Upper lobe of left lung (tissue), 6 donors: ENCODE data around the gene SH3YL1. TPM values are rescaled to one million over a fixed set of nuclear protein-coding genes. Genes with fewer than 3 reads are reported as not detected.

ENCODE experiments used
- ATAC-seq, 2 donors: fragments of 200-7000 bp; cut with Tn5 transposase; one replicate each; pipeline ENCODE4 v1.9.1; 2022; ENCODE audit warnings: mild to moderate bottlenecking in 2 of 2, moderate library complexity in 2 of 2; ENCODE audit not compliant: low FRiP score in 2 of 2
- DNase-seq, 2 donors: peaks; one replicate each; pipeline ENCODE4 v3.0.0-alpha.2; 2019 to 2020
- H3K27ac ChIP-seq, 4 donors: fragments of 200-600 bp; sonication (generic); one replicate each; pipeline ENCODE4 v1.5.1; 2016 to 2019
- H3K27me3 ChIP-seq, 4 donors: fragments of 200-600 bp; sonication (generic); one replicate each; pipeline ENCODE4 v1.5.1; 2017 to 2019
- H3K36me3 ChIP-seq, 4 donors: fragments of 200-600 bp; sonication (generic); one replicate each; pipeline ENCODE4 v1.5.1; 2016 to 2019
- H3K4me1 ChIP-seq, 4 donors: fragments of 200-600 bp; sonication (generic); one replicate each; pipeline ENCODE4 v1.5.1; 2018 to 2019
- H3K4me3 ChIP-seq, 4 donors: fragments of 200-600 bp; sonication (generic); one replicate each; pipeline ENCODE4 v1.5.1; 2017 to 2019; ENCODE audit warnings: mild to moderate bottlenecking in 2 of 4, moderate library complexity in 1 of 4
- H3K9me3 ChIP-seq, 4 donors: fragments of 200-600 bp; sonication (generic); one replicate each; pipeline ENCODE4 v1.5.1; 2018 to 2019
- CTCF ChIP-seq, 6 experiments: fragments of 450-650 bp in 4 of 6; fragments of 200-600 bp in 2 of 6; sonication (generic) in 2 of 6; IDR thresholded peaks; one replicate each; pipeline ENCODE4 v1.5.1; 2016 to 2019; ENCODE audit warnings: antibody characterized with exemption in 6 of 6
- EP300 ChIP-seq, 4 donors: sonication (generic); formaldehyde crosslinking; IDR thresholded peaks; one replicate each; pipeline ENCODE4 v1.5.1; 2017; ENCODE audit warnings: antibody characterized with exemption in 4 of 4, control low read depth in 2 of 4
- POLR2A ChIP-seq, 4 donors: fragments of 450-650 bp; IDR thresholded peaks; one replicate each; pipeline ENCODE4 v1.5.1; 2016 to 2017; ENCODE audit warnings: antibody characterized with exemption in 4 of 4, mild to moderate bottlenecking in 2 of 4
- POLR2AphosphoS5 ChIP-seq, 2 donors: sonication (generic); formaldehyde crosslinking; IDR thresholded peaks; one replicate each; pipeline ENCODE4 v1.5.1; 2017; ENCODE audit warnings: antibody characterized with exemption in 2 of 2
- WGBS, 2 donors: methylation state at CpG; one replicate each; pipeline ENCODE4 v1.1.5; 2017 to 2018; 5-methylcytosine and 5-hydroxymethylcytosine counted together
- total RNA-seq, 6 donors: library from RNA; depleted of rRNA in 4 of 6; stranded (reverse); fragments of >200 nt in 4 of 6; gene quantifications; one replicate each; pipeline versions ENCODE4 v1.1.0 to v1.2.1, GENCODE V29; 2016 to 2021
- donor health status: DM: no; HTN: no; CAD: no; lungs with moderate emphysema.
- donor health status: DM: no; HTN: yes; CAD: no; lungs with severe emphysema.

Gene SH3YL1
- total RNA-seq, result 100 to 1,000 TPM in 3 of 6 donors, 10 to 100 TPM in 3; 30.5 to 140 (median 89.2) TPM

DNA sequence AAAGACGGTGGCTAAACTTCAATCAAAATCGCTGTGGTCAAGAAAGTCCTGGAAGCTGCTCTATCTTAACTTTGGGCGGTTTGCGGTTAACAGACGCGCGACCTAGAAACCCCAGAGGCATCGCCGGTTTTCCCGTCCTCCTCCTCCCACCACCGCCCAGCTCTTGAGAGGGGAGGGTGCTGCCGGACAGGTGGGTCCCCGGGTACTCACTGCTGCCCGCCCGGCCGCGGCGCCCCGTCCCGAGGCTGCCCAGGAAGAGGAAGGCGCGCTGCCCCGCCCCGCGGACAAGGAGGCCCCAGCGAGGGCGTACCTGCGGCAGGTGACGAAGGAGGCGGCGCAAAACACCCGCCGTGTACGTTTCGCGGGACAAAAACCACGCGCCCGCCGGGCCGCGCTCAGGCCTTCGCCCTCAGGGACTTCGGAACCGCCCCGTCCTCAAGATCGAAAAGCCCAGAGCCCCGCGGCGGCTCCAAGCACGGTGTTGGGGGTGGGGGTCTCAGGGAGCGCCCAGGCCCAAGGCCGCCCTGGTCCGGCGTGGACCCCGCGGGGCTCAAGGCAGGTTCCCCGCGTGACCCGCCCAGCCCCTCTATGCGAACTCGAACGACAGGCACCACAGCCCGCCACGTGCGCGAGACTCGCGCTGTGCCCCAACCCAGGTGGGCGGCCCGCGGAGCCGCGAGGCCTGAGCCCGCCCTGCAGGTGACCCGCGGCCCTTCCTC, at the start of gene SH3YL1:
TSS of gene SH3YL1 (minus strand) at position 259 of the 719 bp plus-strand sequence. CDS start at position 211, 48 bp downstream.
- ATAC-seq (peak; percentile 56 to 83), DNase-seq (peak; percentile 90 to 95)
- Histone ChIP-seq H3K4me1 (peaks cover 36 to 74% (median 47%) of the 10 kb centered on the region in 4 donors), H3K36me3 (no peaks in the 10 kb centered on the region), H3K4me3 (peak within 1 kb of the TSS; percentile 80 to 93 (median 86)), H3K27me3 (no peaks in the 10 kb centered on the region), H3K27ac (peak within 1 kb of the TSS; percentile 90 to 93 (median 90)), H3K9me3 (no peaks in the 10 kb centered on the region)
- WGBS, 2 donors, result 0 to 1% methylated on average over 2 to 43 of the region's 77 CpGs
- TF ChIP-seq POLR2A (IDR thresholded peaks at IDR 0.05) (peak in 2 of 4 donors; percentile 44 to 81), EP300 (IDR thresholded peaks at IDR 0.05) (no peak), CTCF (IDR thresholded peaks at IDR 0.05) (no peak), POLR2AphosphoS5 (IDR thresholded peaks at IDR 0.05) (peak in 1 of 2 donors; percentile 67)

- no peak for DNase-seq
- TF ChIP-seq POLR2A (IDR thresholded peaks at IDR 0.05) (no peak), CTCF (IDR thresholded peaks at IDR 0.05) (no peak), EP300 (IDR thresholded peaks at IDR 0.05) (no peak), POLR2AphosphoS5 (IDR thresholded peaks at IDR 0.05) (no peak)
- Histone ChIP-seq H3K27ac (no peak overlapping the region), H3K4me3 (no peak overlapping the region), H3K36me3 (no peaks in the 10 kb centered on the region), H3K27me3 (no peaks in the 10 kb centered on the region), H3K4me1 (no peaks in the 10 kb centered on the region), H3K9me3 (no peaks in the 10 kb centered on the region)
- no peak for ATAC-seq
- 84 to 87% methylated on average over 5 of the region's 5 CpGs for WGBS, 2 donors
These were observed 47.2 kb upstream of the SH3YL1 start for GRCh38 chr2:310994-311393.

GRCh38 chr2:309954-310510, 46.2 kb upstream of the SH3YL1 start:
- Histone ChIP-seq H3K36me3 (no peaks in the 10 kb centered on the region), H3K27ac (no peak overlapping the region), H3K4me3 (no peak overlapping the region), H3K27me3 (no peaks in the 10 kb centered on the region), H3K4me1 (no peaks in the 10 kb centered on the region), H3K9me3 (no peaks in the 10 kb centered on the region)
- WGBS, 2 donors, result 77 to 85% methylated on average over 10 of the region's 10 CpGs
- no peak for ATAC-seq
- no peak for DNase-seq
- TF ChIP-seq EP300 (IDR thresholded peaks at IDR 0.05), result no peak
- no peak for TF ChIP-seq POLR2A (IDR thresholded peaks at IDR 0.05)
- no peak for TF ChIP-seq CTCF (IDR thresholded peaks at IDR 0.05)
- no peak for TF ChIP-seq POLR2AphosphoS5 (IDR thresholded peaks at IDR 0.05)

- WGBS, 2 donors, result 59 to 69% methylated on average over 13 of the region's 13 CpGs
- no peaks in the 10 kb centered on the region for H3K36me3 ChIP-seq
- no peaks in the 10 kb centered on the region for H3K9me3 ChIP-seq
- no peaks in the 10 kb centered on the region for H3K4me1 ChIP-seq
- DNase-seq, result no peak
- H3K27me3 ChIP-seq, result no peaks in the 10 kb centered on the region
- no peak overlapping the region for H3K4me3 ChIP-seq
- H3K27ac ChIP-seq, result no peak overlapping the region
- TF ChIP-seq CTCF (IDR thresholded peaks at IDR 0.05) (no peak), EP300 (IDR thresholded peaks at IDR 0.05) (no peak), POLR2AphosphoS5 (IDR thresholded peaks at IDR 0.05) (no peak), POLR2A (IDR thresholded peaks at IDR 0.05) (no peak)
- no peak for ATAC-seq
These were observed 45.5 kb upstream of the SH3YL1 start for GRCh38 chr2:309148-309953.
